ENCODE results near the gene ACY1. TPM values are rescaled to one million over a fixed set of nuclear protein-coding genes. Genes with fewer than 3 reads are reported as not detected.

The ACY1 gene
- polyA plus RNA-seq, 1 donor, result 269 TPM

GRCh38 chr3:52006820-52007133 lies 23.4 kb downstream of the ACY1 start:
- no CpG with 5 or more reads among the region's 6 CpGs for WGBS (ENCODE audit: insufficient coverage, low lambda C conversion rate)
- Histone ChIP-seq H3K27me3 (ENCODE audit: control insufficient read depth, insufficient read depth, low read length) (no peaks in the 10 kb centered on the region), H3K9me3 (ENCODE audit: control insufficient read depth, low read depth, low read length) (no peaks in the 10 kb centered on the region), H3K4me1 (ENCODE audit: control insufficient read depth, insufficient read depth, low read length) (peaks cover 10% of the 10 kb centered on the region), H3K27ac (ENCODE audit: low read length) (no peak overlapping the region), H3K4me3 (ENCODE audit: low read length) (no peak overlapping the region), H3K36me3 (ENCODE audit: control insufficient read depth, insufficient read depth, low read length) (no peaks in the 10 kb centered on the region)
- no peak for DNase-seq

GRCh38 chr3:52007291-52007690 lies 24.0 kb downstream of the ACY1 start:
- Histone ChIP-seq H3K9me3 (ENCODE audit: control insufficient read depth, low read depth, low read length) (no peaks in the 10 kb centered on the region), H3K4me1 (ENCODE audit: control insufficient read depth, insufficient read depth, low read length) (peaks cover 10% of the 10 kb centered on the region), H3K36me3 (ENCODE audit: control insufficient read depth, insufficient read depth, low read length) (no peaks in the 10 kb centered on the region), H3K27me3 (ENCODE audit: control insufficient read depth, insufficient read depth, low read length) (no peaks in the 10 kb centered on the region), H3K4me3 (ENCODE audit: low read length) (no peak overlapping the region), H3K27ac (ENCODE audit: low read length) (no peak overlapping the region)
- 80% methylated on average over 1 of the region's 4 CpGs for WGBS (ENCODE audit: insufficient coverage, low lambda C conversion rate)
- DNase-seq, result no peak

GRCh38 chr3:52010431-52010830 lies 27.1 kb downstream of the ACY1 start:
- no peaks in the 10 kb centered on the region for H3K27me3 ChIP-seq (ENCODE audit: control insufficient read depth, insufficient read depth, low read length)
- no peak for DNase-seq
- peaks cover 3% of the 10 kb centered on the region for H3K4me1 ChIP-seq (ENCODE audit: control insufficient read depth, insufficient read depth, low read length)
- H3K4me3 ChIP-seq (ENCODE audit: low read length), result no peak overlapping the region
- no peak overlapping the region for H3K27ac ChIP-seq (ENCODE audit: low read length)
- H3K36me3 ChIP-seq (ENCODE audit: control insufficient read depth, insufficient read depth, low read length), result no peaks in the 10 kb centered on the region
- H3K9me3 ChIP-seq (ENCODE audit: control insufficient read depth, low read depth, low read length), result no peaks in the 10 kb centered on the region

GRCh38 chr3:52012699-52013098 lies 29.4 kb downstream of the ACY1 start:
- Histone ChIP-seq H3K27me3 (ENCODE audit: control insufficient read depth, insufficient read depth, low read length) (no peaks in the 10 kb centered on the region), H3K27ac (ENCODE audit: low read length) (no peak overlapping the region), H3K4me3 (ENCODE audit: low read length) (no peak overlapping the region), H3K9me3 (ENCODE audit: control insufficient read depth, low read depth, low read length) (no peaks in the 10 kb centered on the region), H3K4me1 (ENCODE audit: control insufficient read depth, insufficient read depth, low read length) (no peaks in the 10 kb centered on the region), H3K36me3 (ENCODE audit: control insufficient read depth, insufficient read depth, low read length) (no peaks in the 10 kb centered on the region)
- DNase-seq, result no peak
- no CpG with 5 or more reads among the region's 7 CpGs for WGBS (ENCODE audit: insufficient coverage, low lambda C conversion rate)

GRCh38 chr3:52013802-52014598 lies 30.7 kb downstream of the ACY1 start:
- Histone ChIP-seq H3K4me3 (ENCODE audit: low read length) (no peak overlapping the region), H3K27me3 (ENCODE audit: control insufficient read depth, insufficient read depth, low read length) (no peaks in the 10 kb centered on the region), H3K36me3 (ENCODE audit: control insufficient read depth, insufficient read depth, low read length) (no peaks in the 10 kb centered on the region), H3K9me3 (ENCODE audit: control insufficient read depth, low read depth, low read length) (no peaks in the 10 kb centered on the region), H3K27ac (ENCODE audit: low read length) (no peak overlapping the region), H3K4me1 (ENCODE audit: control insufficient read depth, insufficient read depth, low read length) (no peaks in the 10 kb centered on the region)
- no CpG with 5 or more reads among the region's 6 CpGs for WGBS (ENCODE audit: insufficient coverage, low lambda C conversion rate)
- DNase-seq, result no peak

- no peak overlapping the region for H3K4me3 ChIP-seq (ENCODE audit: low read length)
- no peak for DNase-seq
- no CpG with 5 or more reads among the region's 8 CpGs for WGBS (ENCODE audit: insufficient coverage, low lambda C conversion rate)
- no peak overlapping the region for H3K27ac ChIP-seq (ENCODE audit: low read length)
- H3K27me3 ChIP-seq (ENCODE audit: control insufficient read depth, insufficient read depth, low read length), result no peaks in the 10 kb centered on the region
- H3K9me3 ChIP-seq (ENCODE audit: control insufficient read depth, low read depth, low read length), result no peaks in the 10 kb centered on the region
- no peaks in the 10 kb centered on the region for H3K36me3 ChIP-seq (ENCODE audit: control insufficient read depth, insufficient read depth, low read length)
- no peaks in the 10 kb centered on the region for H3K4me1 ChIP-seq (ENCODE audit: control insufficient read depth, insufficient read depth, low read length)
These were observed 31.3 kb downstream of the ACY1 start for GRCh38 chr3:52014613-52015012.

- Histone ChIP-seq H3K4me3 (ENCODE audit: low read length) (no peak overlapping the region), H3K27me3 (ENCODE audit: control insufficient read depth, insufficient read depth, low read length) (no peaks in the 10 kb centered on the region), H3K4me1 (ENCODE audit: control insufficient read depth, insufficient read depth, low read length) (no peaks in the 10 kb centered on the region), H3K27ac (ENCODE audit: low read length) (no peak overlapping the region), H3K9me3 (ENCODE audit: control insufficient read depth, low read depth, low read length) (no peaks in the 10 kb centered on the region), H3K36me3 (ENCODE audit: control insufficient read depth, insufficient read depth, low read length) (no peaks in the 10 kb centered on the region)
- WGBS (ENCODE audit: insufficient coverage, low lambda C conversion rate), result no CpG with 5 or more reads among the region's 13 CpGs
- DNase-seq, result no peak
These were observed 32.3 kb downstream of the ACY1 start for GRCh38 chr3:52015438-52016228.

GRCh38 chr3:52017586-52017985 lies 34.3 kb downstream of the ACY1 start:
- Histone ChIP-seq H3K27me3 (ENCODE audit: control insufficient read depth, insufficient read depth, low read length) (no peaks in the 10 kb centered on the region), H3K4me3 (ENCODE audit: low read length) (no peak overlapping the region), H3K4me1 (ENCODE audit: control insufficient read depth, insufficient read depth, low read length) (no peaks in the 10 kb centered on the region), H3K27ac (ENCODE audit: low read length) (no peak overlapping the region), H3K9me3 (ENCODE audit: control insufficient read depth, low read depth, low read length) (no peaks in the 10 kb centered on the region), H3K36me3 (ENCODE audit: control insufficient read depth, insufficient read depth, low read length) (no peaks in the 10 kb centered on the region)
- no CpG with 5 or more reads among the region's 11 CpGs for WGBS (ENCODE audit: insufficient coverage, low lambda C conversion rate)
- no peak for DNase-seq

GRCh38 chr3:52018319-52019000 lies 35.1 kb downstream of the ACY1 start:
- no CpG with 5 or more reads among the region's 21 CpGs for WGBS (ENCODE audit: insufficient coverage, low lambda C conversion rate)
- no peaks in the 10 kb centered on the region for H3K27me3 ChIP-seq (ENCODE audit: control insufficient read depth, insufficient read depth, low read length)

GRCh38 chr3:52019352-52020080 lies 36.2 kb downstream of the ACY1 start:
- Histone ChIP-seq H3K9me3 (ENCODE audit: control insufficient read depth, low read depth, low read length) (no peaks in the 10 kb centered on the region), H3K27me3 (ENCODE audit: control insufficient read depth, insufficient read depth, low read length) (no peaks in the 10 kb centered on the region), H3K4me1 (ENCODE audit: control insufficient read depth, insufficient read depth, low read length) (no peaks in the 10 kb centered on the region), H3K4me3 (ENCODE audit: low read length) (no peak overlapping the region), H3K36me3 (ENCODE audit: control insufficient read depth, insufficient read depth, low read length) (no peaks in the 10 kb centered on the region), H3K27ac (ENCODE audit: low read length) (no peak overlapping the region)
- no CpG with 5 or more reads among the region's 17 CpGs for WGBS (ENCODE audit: insufficient coverage, low lambda C conversion rate)
- no peak for DNase-seq

More at GRCh38 chr3:52018319-52019000, 35.1 kb downstream of the ACY1 start:
- no peak overlapping the region for H3K4me3 ChIP-seq (ENCODE audit: low read length)
- no peaks in the 10 kb centered on the region for H3K9me3 ChIP-seq (ENCODE audit: control insufficient read depth, low read depth, low read length)
- no peaks in the 10 kb centered on the region for H3K4me1 ChIP-seq (ENCODE audit: control insufficient read depth, insufficient read depth, low read length)
- DNase-seq, result no peak
- H3K27ac ChIP-seq (ENCODE audit: low read length), result no peak overlapping the region
- H3K36me3 ChIP-seq (ENCODE audit: control insufficient read depth, insufficient read depth, low read length), result no peaks in the 10 kb centered on the region

Data from large intestine (tissue), 3 donors.